ENCODE measurements around the gene KDM2A. TPM values are rescaled to one million over a fixed set of nuclear protein-coding genes. Genes with fewer than 3 reads are reported as not detected.
A peak's percentile ranks its signal among the peaks of the same experiment; 100 is the strongest.
"Not testable (repeated sequence)": the region's sequence is repeated elsewhere in the genome, so short reads cannot be mapped to it uniquely, and the experiment has no call there.

The KDM2A gene
- total RNA-seq, 4 donors from 2014 or later = 65.3 to 137 (median 81.2) TPM

GRCh38 chr11:67195971-67196456, 77.0 kb downstream of the KDM2A start:
- peaks cover 0 to 17% (median 0%) of the 10 kb centered on the region in 4 donors for H3K36me3 ChIP-seq
- 51 to 61% methylated on average over 4 to 6 of the region's 6 CpGs for WGBS, 2 donors (ENCODE audit: low coverage in 1 of 2)
- in situ Hi-C loops (cut with MboI; ENCODE audit: low pct_ligation_motif_present in 1 of 4, low pct_unique_long_range_greater_than_20kb in 1 of 4, low sequenced_read_pairs in 3 of 4) (no loop called here), intact Hi-C loops (cut with DNase I; ENCODE audit: low total_unique reads) (no loop called here)
- DNase-seq = peak; percentile 10
- H3K27ac ChIP-seq = peak overlapping the region in 3 of 4 donors; percentile 7 to 66 (median 47)
- TF ChIP-seq EP300 (IDR thresholded peaks at IDR 0.05; ENCODE audit: low read depth) = no peak
- TF ChIP-seq POLR2A (IDR thresholded peaks at IDR 0.05) = no peak
- TF ChIP-seq POLR2AphosphoS5 (IDR thresholded peaks at IDR 0.05) = no peak
- TF ChIP-seq CTCF (IDR thresholded peaks at IDR 0.05) = no peak
- no peak overlapping the region for H3K4me3 ChIP-seq
- H3K4me1 ChIP-seq = peaks cover 0 to 12% (median 10%) of the 10 kb centered on the region in 4 donors
- H3K27me3 ChIP-seq = no peaks in the 10 kb centered on the region
- H3K9me3 ChIP-seq = no peaks in the 10 kb centered on the region

- Histone ChIP-seq H3K27ac (no peak overlapping the region), H3K4me1 (peaks cover 0 to 12% (median 10%) of the 10 kb centered on the region in 4 donors), H3K4me3 (no peak overlapping the region), H3K36me3 (peaks cover 0 to 17% (median 0%) of the 10 kb centered on the region in 4 donors), H3K27me3 (no peaks in the 10 kb centered on the region), H3K9me3 (no peaks in the 10 kb centered on the region)
- 77 to 100% methylated on average over 1 of the region's 1 CpG for WGBS, 2 donors (ENCODE audit: low coverage in 1 of 2)
- intact Hi-C loops (cut with DNase I; ENCODE audit: low total_unique reads) (no loop called here), in situ Hi-C loops (cut with MboI; ENCODE audit: low pct_ligation_motif_present in 1 of 4, low pct_unique_long_range_greater_than_20kb in 1 of 4, low sequenced_read_pairs in 3 of 4) (no loop called here)
- no peak for DNase-seq
- no peak for TF ChIP-seq POLR2AphosphoS5 (IDR thresholded peaks at IDR 0.05)
- TF ChIP-seq CTCF (IDR thresholded peaks at IDR 0.05) = no peak
- no peak for TF ChIP-seq POLR2A (IDR thresholded peaks at IDR 0.05)
- TF ChIP-seq EP300 (IDR thresholded peaks at IDR 0.05; ENCODE audit: low read depth) = no peak
These were observed 78.5 kb downstream of the KDM2A start for GRCh38 chr11:67197606-67198005.

- H3K4me3 ChIP-seq; H3K9me3 ChIP-seq; intact Hi-C loops (cut with DNase I; ENCODE audit: low total_unique reads); in situ Hi-C loops (cut with MboI; ENCODE audit: low pct_ligation_motif_present in 1 of 4, low pct_unique_long_range_greater_than_20kb in 1 of 4, low sequenced_read_pairs in 3 of 4); H3K27me3 ChIP-seq; DNase-seq; H3K27ac ChIP-seq: not testable (repeated sequence)
- 76 to 88% methylated on average over 2 to 3 of the region's 3 CpGs for WGBS, 2 donors (ENCODE audit: low coverage in 1 of 2)
- Histone ChIP-seq H3K4me1 (peaks cover 0 to 12% (median 10%) of the 10 kb centered on the region in 4 donors), H3K36me3 (peaks cover 0 to 17% (median 0%) of the 10 kb centered on the region in 4 donors)
These were observed 79.7 kb downstream of the KDM2A start for GRCh38 chr11:67198781-67199180.

- no peaks in the 10 kb centered on the region for H3K9me3 ChIP-seq
- intact Hi-C loops (cut with DNase I; ENCODE audit: low total_unique reads) = no loop called here
- no peak overlapping the region for H3K27ac ChIP-seq
- no peak for DNase-seq
- H3K4me3 ChIP-seq = no peak overlapping the region
- no peaks in the 10 kb centered on the region for H3K27me3 ChIP-seq
- H3K36me3 ChIP-seq = peaks cover 0 to 17% (median 0%) of the 10 kb centered on the region in 4 donors
- in situ Hi-C loops (cut with MboI; ENCODE audit: low pct_ligation_motif_present in 1 of 4, low pct_unique_long_range_greater_than_20kb in 1 of 4, low sequenced_read_pairs in 3 of 4) = no loop called here
- H3K4me1 ChIP-seq = peaks cover 0 to 12% (median 10%) of the 10 kb centered on the region in 4 donors
- TF ChIP-seq POLR2AphosphoS5 (IDR thresholded peaks at IDR 0.05) = no peak
- no peak for TF ChIP-seq EP300 (IDR thresholded peaks at IDR 0.05; ENCODE audit: low read depth)
- TF ChIP-seq CTCF (IDR thresholded peaks at IDR 0.05) = no peak
- no peak for TF ChIP-seq POLR2A (IDR thresholded peaks at IDR 0.05)
These were observed 80.7 kb downstream of the KDM2A start for GRCh38 chr11:67199751-67200150.

GRCh38 chr11:67202028-67202427, 83.0 kb downstream of the KDM2A start:
- H3K27ac ChIP-seq = no peak overlapping the region
- in situ Hi-C loops (cut with MboI; ENCODE audit: low pct_ligation_motif_present in 1 of 4, low pct_unique_long_range_greater_than_20kb in 1 of 4, low sequenced_read_pairs in 3 of 4) = no loop called here
- peaks cover 0 to 17% (median 5%) of the 10 kb centered on the region in 4 donors for H3K36me3 ChIP-seq
- H3K4me1 ChIP-seq = no peaks in the 10 kb centered on the region
- TF ChIP-seq POLR2A (IDR thresholded peaks at IDR 0.05) (no peak), POLR2AphosphoS5 (IDR thresholded peaks at IDR 0.05) (no peak), CTCF (IDR thresholded peaks at IDR 0.05) (no peak), EP300 (IDR thresholded peaks at IDR 0.05; ENCODE audit: low read depth) (no peak)
- H3K27me3 ChIP-seq = no peaks in the 10 kb centered on the region
- no peak for DNase-seq
- no peak overlapping the region for H3K4me3 ChIP-seq
- no peaks in the 10 kb centered on the region for H3K9me3 ChIP-seq
- intact Hi-C loops (cut with DNase I; ENCODE audit: low total_unique reads) = no loop called here
- WGBS, 2 donors (ENCODE audit: low coverage in 1 of 2) = 96% methylated on average over 3 of the region's 3 CpGs

Data from transverse colon (tissue), 4 donors.